HG02981 (cell line): ENCODE data around the gene CORO2A.

ENCODE experiments used
- ATAC-seq: cut with Tn5 transposase; IDR thresholded peaks from one replicate; pipeline ENCODE4 v1.9.1; 2021; ENCODE audit warnings: mild to moderate bottlenecking, moderate library complexity; ENCODE audit not compliant: unreplicated experiment

CORO2A gene

GRCh38 chr9:98192503-98193335 lies at the start of gene CORO2A:
CORO2A (minus strand) TSS chr9:98192637; CDS start chr9:98157660, 34,977 bp downstream.
- ATAC-seq: peak; percentile 59

- no peak for ATAC-seq
These were observed 49.2 kb upstream of the CORO2A start for GRCh38 chr9:98241357-98242300.

- ATAC-seq: no peak
These were observed 48.0 kb upstream of the CORO2A start for GRCh38 chr9:98240475-98240874.

- ATAC-seq: no peak
These were observed 44.6 kb upstream of the CORO2A start for GRCh38 chr9:98236901-98237487.

GRCh38 chr9:98235126-98235525 lies 42.7 kb upstream of the CORO2A start:
- no peak for ATAC-seq

GRCh38 chr9:98234245-98234825 lies 41.9 kb upstream of the CORO2A start:
- no peak for ATAC-seq

GRCh38 chr9:98232926-98233325 lies 40.5 kb upstream of the CORO2A start:
- no peak for ATAC-seq

GRCh38 chr9:98231770-98232478 lies 39.5 kb upstream of the CORO2A start:
- no peak for ATAC-seq

- ATAC-seq: no peak
These were observed 38.4 kb upstream of the CORO2A start for GRCh38 chr9:98230789-98231188.

- ATAC-seq: no peak
These were observed 37.9 kb upstream of the CORO2A start for GRCh38 chr9:98230304-98230703.

- ATAC-seq: no peak
These were observed 37.2 kb upstream of the CORO2A start for GRCh38 chr9:98229620-98230019.

GRCh38 chr9:98229090-98229395 lies 36.6 kb upstream of the CORO2A start:
- ATAC-seq: no peak

GRCh38 chr9:98228392-98229089 lies 36.1 kb upstream of the CORO2A start:
- ATAC-seq: no peak

- no peak for ATAC-seq
These were observed 35.4 kb upstream of the CORO2A start for GRCh38 chr9:98227883-98228282.

GRCh38 chr9:98226957-98227356 lies 34.5 kb upstream of the CORO2A start:
- ATAC-seq: no peak

GRCh38 chr9:98226516-98226915 lies 34.1 kb upstream of the CORO2A start:
- ATAC-seq: no peak

GRCh38 chr9:98225015-98225442 lies 32.6 kb upstream of the CORO2A start:
- no peak for ATAC-seq

- no peak for ATAC-seq
These were observed 30.7 kb upstream of the CORO2A start for GRCh38 chr9:98222885-98223691.

- no peak for ATAC-seq
These were observed 28.5 kb upstream of the CORO2A start for GRCh38 chr9:98220911-98221310.
